Measurements from ENCODE around the gene CELF5.

GRCh38 chr19:3250675-3251074 is 26.2 kb downstream of the CELF5 start:
- TF ChIP-seq CTCF (IDR thresholded peaks at IDR 0.05), result no peak
- TF ChIP-seq POLR2A (IDR thresholded peaks at IDR 0.05), result no peak
- TF ChIP-seq EP300 (IDR thresholded peaks at IDR 0.05), result no peak

All from ovary (tissue), 3 donors.